Activated naive CD8-positive, alpha-beta T cell treated with anti-CD3 and anti-CD28 coated beads, Interleukin-2, amount 10 ng/mL, durations not matched to agents 7 days and 5 days (primary cell): ENCODE results near the gene DOCK1. TPM values are rescaled to one million over a fixed set of nuclear protein-coding genes. Genes with fewer than 3 reads are reported as not detected.

Experiments
- ATAC-seq: fragments of 150-1000 bp; cut with Tn5 transposase; one replicate; pipeline ENCODE4 v1.10.0; 2021; ENCODE audit warnings: low read depth, moderate library complexity
- POLR2A ChIA-PET: fragments of 350-600 bp; sonication (Branson Sonifier 250); formaldehyde crosslinking; loops from one replicate; lab custom pipeline; 2021; ENCODE audit warnings: antibody characterized with exemption; lab: Charles Lee
- DNase-seq: peaks from one replicate; pipeline ENCODE4 v3.0.0; 2021
- H3K27ac Mint-ChIP-seq: one replicate; pipeline ENCODE4 v1.8.0; 2022; ENCODE audit warnings: mild to moderate bottlenecking, mixed read lengths
- H3K27me3 Mint-ChIP-seq: one replicate; pipeline ENCODE4 v1.8.0; 2022; ENCODE audit warnings: mild to moderate bottlenecking, moderate library complexity, mixed read lengths
- H3K36me3 Mint-ChIP-seq: one replicate; pipeline ENCODE4 v1.8.0; 2021; ENCODE audit warnings: mild to moderate bottlenecking, mixed read lengths
- H3K4me1 Mint-ChIP-seq: one replicate; pipeline ENCODE4 v1.8.0; 2021; ENCODE audit warnings: mixed read lengths
- H3K4me3 Mint-ChIP-seq: one replicate; pipeline ENCODE4 v1.8.0; 2022; ENCODE audit warnings: mild to moderate bottlenecking, moderate library complexity, mixed read lengths
- H3K9me3 Mint-ChIP-seq: one replicate; pipeline ENCODE4 v1.8.0; 2021; ENCODE audit warnings: mixed read lengths
- total RNA-seq, 2 experiments: library from RNA; stranded (reverse); gene quantifications; one replicate each; pipeline ENCODE4 v1.2.3, GENCODE V29; 2021

Gene DOCK1
- total RNA-seq, 2 experiments from 2014 or later = 0.06 to 0.14 TPM

DNA sequence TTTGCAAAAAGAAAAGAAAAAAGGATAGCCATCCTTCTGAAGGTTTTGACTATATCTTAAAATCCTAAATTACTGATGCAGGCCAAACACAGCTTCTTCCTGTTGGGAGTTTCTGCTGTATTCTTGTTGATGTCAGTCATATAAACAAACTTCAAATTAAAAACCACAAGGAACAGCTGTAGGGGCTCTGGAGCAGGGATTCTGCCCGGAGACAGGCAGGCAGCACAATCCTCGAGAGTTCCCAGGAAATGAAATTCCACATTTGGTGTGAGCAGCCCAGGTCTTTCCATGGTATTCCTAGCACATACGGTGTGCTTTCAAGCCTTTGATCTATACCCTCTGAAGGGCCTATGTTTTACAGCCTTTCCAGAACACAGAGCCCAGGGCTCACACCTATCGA is 248.0 kb downstream of the DOCK1 start:
- Mint-ChIP-seq H3K4me1 (no peaks in the 10 kb centered on the region), H3K4me3 (no peak overlapping the region), H3K36me3 (no peaks in the 10 kb centered on the region), H3K27me3 (peaks cover 2% of the 10 kb centered on the region), H3K27ac (no peak overlapping the region), H3K9me3 (peaks cover 2% of the 10 kb centered on the region)
- POLR2A ChIA-PET = no interaction called here
- ATAC-seq = no peak
- DNase-seq = no peak

DNA sequence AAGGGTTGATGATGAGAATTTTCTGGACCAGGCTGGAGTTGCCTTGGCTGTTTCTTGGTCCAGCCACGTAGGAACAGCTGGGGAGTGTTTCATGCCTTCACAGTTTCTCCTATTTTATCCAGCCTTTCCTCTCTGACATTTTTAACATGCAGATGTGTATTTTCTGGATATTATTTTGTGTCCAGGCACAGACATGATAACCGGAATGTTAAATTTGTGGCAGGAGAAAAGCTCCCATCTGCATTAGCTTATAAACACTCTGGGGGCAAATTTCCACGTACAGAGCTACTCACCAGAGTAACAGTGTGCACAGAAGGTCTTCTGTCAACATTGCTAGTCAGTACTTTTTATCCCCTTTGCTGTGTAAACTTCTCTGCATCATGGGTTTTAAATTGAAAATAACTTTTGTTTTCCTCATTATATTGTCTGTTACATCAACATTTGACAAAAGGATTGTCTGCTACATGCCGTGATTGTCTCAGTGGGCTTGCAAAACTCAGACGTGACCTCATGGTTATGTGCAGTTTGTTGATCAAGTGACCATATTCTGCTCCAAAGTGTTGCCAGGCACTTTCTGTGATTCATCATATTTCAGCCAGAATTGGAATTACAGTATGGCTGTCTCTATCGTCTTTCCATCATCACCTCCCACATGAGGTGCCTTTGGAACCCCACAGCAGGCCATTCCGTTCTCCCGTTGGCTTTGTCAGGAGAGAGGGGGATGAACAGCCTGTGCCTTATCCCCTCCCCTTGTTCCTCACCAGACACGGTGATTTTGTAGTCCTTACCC is 249.8 kb downstream of the DOCK1 start:
- no peak overlapping the region for H3K4me3 Mint-ChIP-seq
- H3K27me3 Mint-ChIP-seq = peaks cover 2% of the 10 kb centered on the region
- H3K9me3 Mint-ChIP-seq = no peaks in the 10 kb centered on the region

DNA sequence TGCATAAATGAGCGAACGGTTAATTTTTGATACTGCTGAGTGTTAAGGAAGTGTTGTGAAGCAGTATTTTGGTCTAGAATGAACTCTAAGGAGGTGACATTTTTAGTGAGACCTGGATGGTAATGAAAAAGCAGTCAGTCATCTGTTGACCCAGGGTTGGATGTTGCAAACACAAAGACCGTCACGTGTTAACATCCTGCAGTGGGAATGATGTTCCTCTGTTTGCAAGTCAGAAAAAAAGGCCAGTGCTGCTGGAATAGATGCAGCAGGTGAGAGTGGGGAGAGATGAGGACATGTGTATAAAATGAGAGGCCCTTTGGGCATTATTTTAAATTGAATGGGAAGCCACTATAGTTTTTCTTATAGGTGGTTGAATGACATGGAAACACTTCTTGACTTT is 251.9 kb downstream of the DOCK1 start:
- H3K4me1 Mint-ChIP-seq = no peaks in the 10 kb centered on the region
- H3K27me3 Mint-ChIP-seq = peaks cover 2% of the 10 kb centered on the region
- H3K4me3 Mint-ChIP-seq = no peak overlapping the region
- no peaks in the 10 kb centered on the region for H3K36me3 Mint-ChIP-seq
- DNase-seq (no peak), ATAC-seq (no peak)
- H3K9me3 Mint-ChIP-seq = no peaks in the 10 kb centered on the region
- POLR2A ChIA-PET = no interaction called here
- H3K27ac Mint-ChIP-seq = no peak overlapping the region

More for the DNA sequence above, 249.8 kb downstream of the DOCK1 start:
- POLR2A ChIA-PET = no interaction called here
- DNase-seq = no peak
- no peak for ATAC-seq
- Mint-ChIP-seq H3K27ac (no peak overlapping the region), H3K4me1 (no peaks in the 10 kb centered on the region), H3K36me3 (no peaks in the 10 kb centered on the region)

GRCh38 chr10:127157506-127158200 is 252.4 kb downstream of the DOCK1 start:
- Mint-ChIP-seq H3K9me3 (no peaks in the 10 kb centered on the region), H3K27me3 (peaks cover 2% of the 10 kb centered on the region), H3K36me3 (no peaks in the 10 kb centered on the region), H3K27ac (no peak overlapping the region), H3K4me1 (no peaks in the 10 kb centered on the region), H3K4me3 (no peak overlapping the region)
- ATAC-seq = no peak
- DNase-seq = no peak
- POLR2A ChIA-PET = no interaction called here

- POLR2A ChIA-PET = no interaction called here
- Mint-ChIP-seq H3K27me3 (peaks cover 2% of the 10 kb centered on the region), H3K27ac (no peak overlapping the region), H3K36me3 (no peaks in the 10 kb centered on the region), H3K4me1 (no peaks in the 10 kb centered on the region), H3K4me3 (no peak overlapping the region), H3K9me3 (no peaks in the 10 kb centered on the region)
- DNase-seq (no peak), ATAC-seq (no peak)
Observed at GRCh38 chr10:127158662-127159061, 253.4 kb downstream of the DOCK1 start.

- POLR2A ChIA-PET = no interaction called here
- Mint-ChIP-seq H3K27ac (no peak overlapping the region), H3K9me3 (no peaks in the 10 kb centered on the region), H3K36me3 (no peaks in the 10 kb centered on the region), H3K27me3 (peaks cover 2% of the 10 kb centered on the region), H3K4me1 (no peaks in the 10 kb centered on the region), H3K4me3 (no peak overlapping the region)
- DNase-seq (no peak), ATAC-seq (no peak)
Observed at GRCh38 chr10:127159648-127160245, 254.5 kb downstream of the DOCK1 start.

- no peak for DNase-seq
- POLR2A ChIA-PET = no interaction called here
- no peak overlapping the region for H3K4me3 Mint-ChIP-seq
- no peak for ATAC-seq
- H3K4me1 Mint-ChIP-seq = no peaks in the 10 kb centered on the region
- H3K9me3 Mint-ChIP-seq = no peaks in the 10 kb centered on the region
- no peaks in the 10 kb centered on the region for H3K36me3 Mint-ChIP-seq
- H3K27me3 Mint-ChIP-seq = peaks cover 2% of the 10 kb centered on the region
- H3K27ac Mint-ChIP-seq = no peak overlapping the region
Observed at GRCh38 chr10:127161482-127161881, 256.3 kb downstream of the DOCK1 start.

DNA sequence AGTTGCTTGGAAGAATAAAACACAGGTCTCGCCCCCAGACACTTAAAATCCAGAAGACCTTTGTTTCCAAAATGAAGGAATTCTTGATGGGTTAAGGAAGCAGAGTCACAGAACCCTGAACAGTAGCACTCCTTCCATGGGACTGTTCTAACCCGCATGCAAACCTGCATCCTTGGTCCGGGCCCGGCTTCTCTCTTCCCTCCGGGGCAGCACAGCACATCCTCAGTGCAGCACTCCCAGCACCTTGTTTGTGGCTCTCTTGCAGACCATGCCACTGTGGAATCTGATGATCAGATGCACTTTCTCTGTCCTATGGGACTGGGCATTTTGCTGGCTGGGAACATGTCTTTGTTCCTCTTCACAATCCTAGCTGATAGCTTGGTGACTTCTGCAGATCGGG is 257.6 kb downstream of the DOCK1 start:
- DNase-seq (no peak), ATAC-seq (no peak)
- no peaks in the 10 kb centered on the region for H3K4me1 Mint-ChIP-seq
- no peaks in the 10 kb centered on the region for H3K36me3 Mint-ChIP-seq
- H3K9me3 Mint-ChIP-seq = no peaks in the 10 kb centered on the region
- peaks cover 2% of the 10 kb centered on the region for H3K27me3 Mint-ChIP-seq
- H3K4me3 Mint-ChIP-seq = no peak overlapping the region
- no peak overlapping the region for H3K27ac Mint-ChIP-seq
- POLR2A ChIA-PET = no interaction called here

DNA sequence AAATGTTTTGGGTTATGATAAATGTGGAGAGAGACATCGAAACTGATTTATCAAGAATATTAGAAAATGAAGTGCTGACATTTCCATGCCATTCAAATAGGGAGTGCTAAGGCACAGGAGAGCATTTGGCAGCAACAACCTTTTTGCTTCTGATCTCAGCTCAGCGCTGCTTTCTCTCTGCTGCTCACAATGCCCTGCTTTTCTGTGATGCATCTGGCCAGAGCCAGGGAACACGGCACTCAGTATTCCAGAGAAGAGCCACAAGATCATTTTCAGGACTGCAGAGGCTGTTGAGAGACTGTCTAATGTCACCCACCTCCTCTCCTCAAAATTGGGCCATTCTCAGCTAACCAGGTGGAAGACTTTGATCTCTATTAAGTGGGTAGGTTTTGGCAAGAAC is 263.0 kb downstream of the DOCK1 start:
- Mint-ChIP-seq H3K4me1 (no peaks in the 10 kb centered on the region), H3K4me3 (no peak overlapping the region), H3K36me3 (no peaks in the 10 kb centered on the region), H3K27ac (no peak overlapping the region), H3K9me3 (no peaks in the 10 kb centered on the region), H3K27me3 (no peaks in the 10 kb centered on the region)
- DNase-seq (no peak), ATAC-seq (no peak)
- POLR2A ChIA-PET = no interaction called here

DNA sequence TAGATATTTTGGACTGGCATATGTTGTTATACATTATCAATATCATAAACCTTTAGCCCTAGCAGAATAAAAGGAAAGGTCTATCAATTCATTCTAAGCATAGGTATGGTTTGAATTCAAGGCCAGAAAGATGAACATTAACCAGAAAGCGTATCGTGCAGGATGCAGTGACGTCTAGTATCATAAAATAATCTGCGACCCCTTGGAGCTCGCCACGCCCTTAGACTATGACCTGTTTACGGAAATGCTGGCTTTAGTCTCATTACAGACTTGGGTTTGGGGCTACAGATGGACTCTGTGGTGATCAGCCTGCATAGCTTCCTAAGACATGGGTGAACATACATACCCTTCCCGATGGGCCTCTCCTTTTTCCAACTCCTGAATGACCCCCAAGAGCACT is 269.6 kb downstream of the DOCK1 start:
- Mint-ChIP-seq H3K36me3 (no peaks in the 10 kb centered on the region), H3K9me3 (no peaks in the 10 kb centered on the region), H3K27me3 (no peaks in the 10 kb centered on the region), H3K4me1 (no peaks in the 10 kb centered on the region), H3K4me3 (no peak overlapping the region), H3K27ac (no peak overlapping the region)
- POLR2A ChIA-PET = no interaction called here
- ATAC-seq (no peak), DNase-seq (no peak)

- ATAC-seq (no peak), DNase-seq (no peak)
- H3K4me3 Mint-ChIP-seq = no peak overlapping the region
- H3K27me3 Mint-ChIP-seq = no peaks in the 10 kb centered on the region
- H3K4me1 Mint-ChIP-seq = no peaks in the 10 kb centered on the region
- H3K36me3 Mint-ChIP-seq = no peaks in the 10 kb centered on the region
- POLR2A ChIA-PET = no interaction called here
- H3K9me3 Mint-ChIP-seq = no peaks in the 10 kb centered on the region
- no peak overlapping the region for H3K27ac Mint-ChIP-seq
Observed at GRCh38 chr10:127175357-127176110, 270.3 kb downstream of the DOCK1 start.

DNA sequence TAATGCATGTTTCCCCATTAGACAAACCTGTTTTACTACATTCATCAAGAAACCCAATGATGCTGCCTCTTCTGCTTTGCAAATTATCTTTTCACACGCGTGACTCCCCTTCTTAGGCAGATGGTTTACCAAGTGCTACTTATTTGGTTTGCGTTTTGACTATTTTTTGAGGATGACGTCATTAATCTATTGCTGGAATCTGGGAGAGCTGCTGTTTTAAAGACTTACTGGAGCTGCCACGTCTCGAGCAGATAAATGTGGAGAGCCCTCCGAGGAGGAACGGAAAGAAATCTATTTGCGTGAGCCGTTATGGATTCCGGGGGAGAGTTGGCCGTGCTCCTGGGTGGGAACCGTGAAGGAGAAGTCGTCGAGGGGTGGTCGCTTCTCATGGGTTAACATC is 271.4 kb downstream of the DOCK1 start:
- POLR2A ChIA-PET = no interaction called here
- DNase-seq = no peak
- H3K27me3 Mint-ChIP-seq = no peaks in the 10 kb centered on the region
- H3K4me3 Mint-ChIP-seq = no peak overlapping the region
- H3K9me3 Mint-ChIP-seq = no peaks in the 10 kb centered on the region
- ATAC-seq = no peak
- no peaks in the 10 kb centered on the region for H3K36me3 Mint-ChIP-seq
- no peak overlapping the region for H3K27ac Mint-ChIP-seq
- H3K4me1 Mint-ChIP-seq = no peaks in the 10 kb centered on the region

- Mint-ChIP-seq H3K4me1 (no peaks in the 10 kb centered on the region), H3K36me3 (no peaks in the 10 kb centered on the region), H3K27me3 (no peaks in the 10 kb centered on the region), H3K27ac (no peak overlapping the region), H3K9me3 (peaks cover 2% of the 10 kb centered on the region), H3K4me3 (no peak overlapping the region)
- ATAC-seq (no peak), DNase-seq (no peak)
- POLR2A ChIA-PET = no interaction called here
Observed at GRCh38 chr10:127179612-127180250, 274.5 kb downstream of the DOCK1 start.
